ENCODE measurements around the gene NIM1K.
A peak's percentile ranks its signal among the peaks of the same experiment; 100 is the strongest.
"Not testable (repeated sequence)": the region's sequence is repeated elsewhere in the genome, so short reads cannot be mapped to it uniquely, and the experiment has no call there.

The NIM1K gene

GRCh38 chr5:43168175-43168574 lies 23.9 kb upstream of the NIM1K start:
- TF ChIP-seq GATA1 (IDR thresholded peaks at IDR 0.05; ENCODE audit: low read depth, low read length) (no peak), POLR2A (IDR thresholded peaks at IDR 0.05; ENCODE audit: low read length) (no peak)
- no peak for DNase-seq

GRCh38 chr5:43171451-43171850 lies 20.6 kb upstream of the NIM1K start:
- TF ChIP-seq POLR2A (IDR thresholded peaks at IDR 0.05; ENCODE audit: low read length) (no peak), GATA1 (IDR thresholded peaks at IDR 0.05; ENCODE audit: low read depth, low read length) (no peak)
- DNase-seq: no peak

- no peak for TF ChIP-seq POLR2A (IDR thresholded peaks at IDR 0.05; ENCODE audit: low read length)
- no peak for TF ChIP-seq GATA1 (IDR thresholded peaks at IDR 0.05; ENCODE audit: low read depth, low read length)
- no peak for DNase-seq
Measured at GRCh38 chr5:43171926-43172325, 20.1 kb upstream of the NIM1K start.

GRCh38 chr5:43172779-43173178 lies 19.2 kb upstream of the NIM1K start:
- no peak for DNase-seq
- TF ChIP-seq POLR2A (IDR thresholded peaks at IDR 0.05; ENCODE audit: low read length) (no peak), GATA1 (IDR thresholded peaks at IDR 0.05; ENCODE audit: low read depth, low read length) (no peak)

GRCh38 chr5:43174586-43174985 lies 17.4 kb upstream of the NIM1K start:
- TF ChIP-seq GATA1 (IDR thresholded peaks at IDR 0.05; ENCODE audit: low read depth, low read length) (no peak), POLR2A (IDR thresholded peaks at IDR 0.05; ENCODE audit: low read length) (no peak)
- no peak for DNase-seq

- no peak for DNase-seq
- TF ChIP-seq GATA1 (IDR thresholded peaks at IDR 0.05; ENCODE audit: low read depth, low read length): no peak
- TF ChIP-seq POLR2A (IDR thresholded peaks at IDR 0.05; ENCODE audit: low read length): no peak
Measured at GRCh38 chr5:43179836-43180235, 12.2 kb upstream of the NIM1K start.

- TF ChIP-seq POLR2A (IDR thresholded peaks at IDR 0.05; ENCODE audit: low read length) (no peak), GATA1 (IDR thresholded peaks at IDR 0.05; ENCODE audit: low read depth, low read length) (no peak)
- no peak for DNase-seq
Measured at GRCh38 chr5:43182421-43182820, 9.6 kb upstream of the NIM1K start.

GRCh38 chr5:43183101-43183500 lies 8.9 kb upstream of the NIM1K start:
- not testable (repeated sequence) for DNase-seq

- TF ChIP-seq GATA1 (IDR thresholded peaks at IDR 0.05; ENCODE audit: low read depth, low read length) (no peak), POLR2A (IDR thresholded peaks at IDR 0.05; ENCODE audit: low read length) (no peak)
- peak in 1 of 2 experiments; percentile 23 for DNase-seq
Measured at GRCh38 chr5:43190755-43191603, 1.0 kb upstream of the NIM1K start.

- peak; percentile 16 to 24 for DNase-seq
- TF ChIP-seq GATA1 (IDR thresholded peaks at IDR 0.05; ENCODE audit: low read depth, low read length): no peak
- TF ChIP-seq POLR2A (IDR thresholded peaks at IDR 0.05; ENCODE audit: low read length): no peak
Measured at GRCh38 chr5:43192558-43193180, 644 bp downstream of the NIM1K start.

- no peak for TF ChIP-seq POLR2A (IDR thresholded peaks at IDR 0.05; ENCODE audit: low read length)
- no peak for TF ChIP-seq GATA1 (IDR thresholded peaks at IDR 0.05; ENCODE audit: low read depth, low read length)
Measured at GRCh38 chr5:43193181-43193893, 1.3 kb downstream of the NIM1K start.

GRCh38 chr5:43193894-43194265 lies 1.9 kb downstream of the NIM1K start:
- no peak for DNase-seq
- TF ChIP-seq GATA1 (IDR thresholded peaks at IDR 0.05; ENCODE audit: low read depth, low read length) (no peak), POLR2A (IDR thresholded peaks at IDR 0.05; ENCODE audit: low read length) (no peak)

More at GRCh38 chr5:43193181-43193893, 1.3 kb downstream of the NIM1K start:
- DNase-seq: peak; percentile 49

- no peak for DNase-seq
- TF ChIP-seq GATA1 (IDR thresholded peaks at IDR 0.05; ENCODE audit: low read depth, low read length) (no peak), POLR2A (IDR thresholded peaks at IDR 0.05; ENCODE audit: low read length) (no peak)
Measured at GRCh38 chr5:43195670-43196265, 3.7 kb downstream of the NIM1K start.

GRCh38 chr5:43197535-43197934 lies 5.5 kb downstream of the NIM1K start:
- peak in 1 of 2 experiments; percentile 7 for DNase-seq
- TF ChIP-seq GATA1 (IDR thresholded peaks at IDR 0.05; ENCODE audit: low read depth, low read length) (no peak), POLR2A (IDR thresholded peaks at IDR 0.05; ENCODE audit: low read length) (no peak)

GRCh38 chr5:43201442-43201841 lies 9.4 kb downstream of the NIM1K start:
- DNase-seq: not testable (repeated sequence)
